Stimulated activated naive CD8-positive, alpha-beta T cell treated with anti-CD3 and anti-CD28 coated beads, Interleukin-15, Interleukin-2, amounts not matched to agents 100 U/mL and 50 U/mL, for 24 hours (primary cell): ENCODE measurements around the gene PIF1.
A peak's percentile ranks its signal among the peaks of the same experiment; 100 is the strongest.
"Not testable (repeated sequence)": the region's sequence is repeated elsewhere in the genome, so short reads cannot be mapped to it uniquely, and the experiment has no call there.

ENCODE experiments used
- ATAC-seq: fragments of 150-1000 bp; cut with Tn5 transposase; one replicate; pipeline ENCODE4 v1.10.0; 2021
- DNase-seq: peaks from one replicate; pipeline ENCODE4 v3.0.0; 2021

The PIF1 gene

DNA sequence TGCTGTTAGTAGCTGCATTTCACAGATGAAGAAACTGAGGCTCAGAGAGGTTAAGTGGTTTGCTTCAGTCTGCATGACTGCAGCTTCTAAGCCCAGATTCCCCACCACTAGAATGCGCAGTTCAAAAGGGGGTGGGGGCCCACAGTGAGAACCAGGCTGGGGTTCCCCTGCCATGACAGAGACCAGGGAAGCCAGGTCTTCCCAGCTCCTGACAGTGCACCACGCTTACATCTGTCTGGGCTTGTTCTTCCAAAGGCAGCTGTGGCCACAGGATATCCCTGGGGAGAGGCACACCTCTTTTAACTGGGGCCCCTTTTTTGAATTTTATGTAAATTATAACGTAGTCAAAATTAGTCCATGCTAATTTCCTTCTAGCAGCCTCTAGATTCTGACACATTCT lies 21.6 kb upstream of the PIF1 start:
- DNase-seq (no peak), ATAC-seq (no peak)

- ATAC-seq (no peak), DNase-seq (no peak)
These were observed 20.6 kb upstream of the PIF1 start for GRCh38 chr15:64845831-64846595.

DNA sequence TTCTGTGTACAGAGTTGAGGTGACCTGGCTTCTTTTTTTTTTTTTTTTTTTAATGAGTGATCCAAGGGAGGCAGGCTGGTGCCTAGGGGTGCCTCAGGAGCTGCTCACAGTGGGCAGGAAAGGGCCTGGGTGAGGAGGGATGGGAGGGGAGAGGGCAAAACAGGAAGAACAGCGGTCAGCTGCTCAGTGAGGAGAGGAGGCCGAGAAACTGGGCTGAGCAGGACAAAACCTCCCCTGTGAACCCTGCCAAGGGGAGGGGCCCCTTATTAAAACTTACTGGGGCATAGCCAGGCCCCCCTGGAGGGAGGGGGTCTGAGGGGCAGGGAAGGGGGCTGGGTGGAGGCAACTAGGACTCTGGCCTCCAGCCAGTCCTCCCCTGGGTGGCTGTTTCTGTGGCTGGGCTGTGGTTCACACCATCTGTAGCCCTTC lies 19.8 kb upstream of the PIF1 start:
- DNase-seq (no peak), ATAC-seq (no peak)

DNA sequence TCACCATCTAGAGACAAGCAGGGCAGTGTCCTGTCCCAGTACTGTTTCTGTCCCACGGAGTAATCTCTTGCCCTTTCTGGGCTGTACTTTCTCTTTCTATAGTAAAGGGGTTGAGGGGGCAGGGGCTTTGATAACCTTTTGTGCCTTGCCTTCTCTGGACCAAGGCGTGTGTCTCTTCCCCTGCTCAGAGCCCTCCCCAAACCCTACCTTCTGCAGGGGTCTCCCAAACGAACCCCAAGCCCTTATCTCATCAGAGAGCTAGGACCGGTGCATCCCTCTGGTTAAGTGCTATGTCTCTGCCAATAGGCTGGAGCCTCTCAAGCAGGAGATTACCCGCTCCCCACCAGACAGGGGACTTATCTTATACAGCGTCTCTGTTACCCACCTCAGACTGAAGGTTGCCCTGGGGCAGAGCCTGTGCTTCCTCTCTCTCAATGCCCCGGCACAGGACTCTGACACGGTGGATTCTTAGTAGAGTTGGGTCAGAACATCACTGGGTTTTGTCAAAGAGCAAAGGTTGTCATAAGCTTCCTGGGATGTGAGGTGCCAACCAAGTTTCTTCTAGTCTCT lies 19.2 kb upstream of the PIF1 start:
- DNase-seq (no peak), ATAC-seq (no peak)

DNA sequence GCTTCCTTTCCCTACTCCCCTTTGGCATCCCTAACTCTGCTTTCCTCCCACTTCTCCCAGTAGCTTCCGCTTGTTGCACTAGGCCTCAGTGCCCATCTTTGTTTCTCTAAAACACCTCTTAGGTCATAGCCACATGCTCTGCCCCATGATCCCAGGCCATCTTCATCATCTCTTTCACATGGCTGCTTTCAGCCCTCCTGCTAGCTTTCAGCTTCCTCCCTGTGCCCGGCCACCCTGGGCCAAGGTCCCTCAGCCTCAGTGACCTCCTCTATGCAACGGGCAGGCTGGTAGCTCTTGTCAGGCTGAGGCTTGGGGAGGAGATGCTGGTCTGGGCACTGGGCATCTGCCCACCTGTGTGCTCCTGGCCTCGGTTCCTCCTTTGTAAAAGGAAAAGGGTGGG lies 18.5 kb upstream of the PIF1 start:
- DNase-seq = no peak

DNA sequence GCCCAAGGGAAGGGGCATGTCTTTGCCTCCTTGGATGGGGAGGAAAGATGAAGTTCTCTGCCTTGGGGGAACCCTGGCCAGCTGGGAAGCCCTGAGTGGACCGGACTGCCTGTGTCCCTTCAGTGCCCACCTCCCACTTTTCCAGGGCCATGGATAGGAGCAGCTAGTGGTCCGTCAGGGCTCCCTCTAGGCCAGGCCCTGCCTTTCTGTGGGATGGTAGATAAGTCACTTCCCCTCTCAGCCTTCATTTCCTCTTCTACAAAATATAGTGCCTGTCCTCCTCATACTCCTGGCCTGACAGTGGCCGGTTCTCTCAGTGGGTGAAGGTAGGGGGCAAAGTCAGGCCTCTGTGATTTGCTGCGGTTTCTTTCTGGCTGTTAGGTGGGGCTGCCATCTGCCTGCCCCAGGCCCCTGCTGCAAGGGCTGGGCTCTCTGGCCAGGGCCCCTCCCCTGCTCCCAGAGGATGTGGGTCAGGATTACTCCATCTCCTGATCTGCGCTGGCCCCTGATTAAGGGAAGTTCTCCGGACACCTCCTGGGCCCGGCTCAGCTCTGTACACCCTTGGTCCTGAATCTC lies 17.6 kb upstream of the PIF1 start:
- ATAC-seq (no peak), DNase-seq (no peak)

More for the DNA sequence above, 18.5 kb upstream of the PIF1 start:
- no peak for ATAC-seq

DNA sequence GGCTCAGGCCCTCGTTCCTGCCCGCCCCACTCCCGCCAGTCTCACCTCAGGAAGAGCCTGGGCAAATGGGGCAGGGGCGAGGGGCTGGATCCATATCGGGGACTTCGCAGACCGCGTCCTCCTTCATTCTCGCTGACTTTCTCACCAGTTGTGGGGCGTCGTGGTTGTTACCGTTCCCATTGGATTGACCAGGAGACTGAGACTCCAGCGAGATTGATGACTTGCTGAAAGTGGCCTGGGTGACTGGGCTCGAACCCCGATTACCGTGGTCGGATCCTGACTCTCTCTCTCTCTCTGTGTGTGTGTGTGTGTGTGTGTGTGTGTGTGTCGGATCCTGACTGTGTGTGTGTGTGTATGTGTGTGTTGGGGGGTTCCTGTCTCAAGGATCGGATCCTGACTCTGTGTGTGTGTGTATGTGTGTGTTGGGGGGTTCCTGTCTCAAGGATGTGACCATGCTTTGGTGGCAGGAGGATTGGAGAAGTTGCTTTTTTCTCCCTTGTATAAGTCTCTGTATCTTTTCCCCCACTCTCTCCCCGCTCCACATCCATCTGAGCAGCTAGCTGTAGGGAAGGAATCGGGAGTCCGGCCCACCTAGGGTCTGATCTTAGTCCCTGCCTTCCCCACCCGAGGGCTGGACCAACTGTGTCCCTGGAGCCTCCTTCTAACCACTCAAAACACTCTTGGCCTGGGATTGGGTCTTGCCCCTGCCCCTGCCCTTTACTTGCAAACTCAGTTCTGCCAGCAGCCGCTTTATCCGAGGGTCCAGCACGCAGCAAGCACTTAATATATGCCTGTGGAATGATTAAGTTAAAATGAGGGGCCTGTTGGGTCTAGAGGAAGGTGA lies 16.9 kb upstream of the PIF1 start:
- DNase-seq (no peak), ATAC-seq (no peak)

GRCh38 chr15:64841344-64842095 lies 16.1 kb upstream of the PIF1 start, which contains the start of gene PLEKHO2:
Gene PLEKHO2, plus strand, starts transcription at chr15:64841915. Its CDS starts 102 bp downstream, at chr15:64842017.
- DNase-seq (peak; percentile 89), ATAC-seq (peak; percentile 83)

- no peak for DNase-seq
- no peak for ATAC-seq
These were observed 15.6 kb upstream of the PIF1 start for GRCh38 chr15:64841060-64841343.

GRCh38 chr15:64837502-64837901 lies 12.1 kb upstream of the PIF1 start:
- peak; percentile 25 for DNase-seq
- no peak for ATAC-seq

- no peak for ATAC-seq
- no peak for DNase-seq
These were observed 10.6 kb upstream of the PIF1 start for GRCh38 chr15:64836023-64836536.

DNA sequence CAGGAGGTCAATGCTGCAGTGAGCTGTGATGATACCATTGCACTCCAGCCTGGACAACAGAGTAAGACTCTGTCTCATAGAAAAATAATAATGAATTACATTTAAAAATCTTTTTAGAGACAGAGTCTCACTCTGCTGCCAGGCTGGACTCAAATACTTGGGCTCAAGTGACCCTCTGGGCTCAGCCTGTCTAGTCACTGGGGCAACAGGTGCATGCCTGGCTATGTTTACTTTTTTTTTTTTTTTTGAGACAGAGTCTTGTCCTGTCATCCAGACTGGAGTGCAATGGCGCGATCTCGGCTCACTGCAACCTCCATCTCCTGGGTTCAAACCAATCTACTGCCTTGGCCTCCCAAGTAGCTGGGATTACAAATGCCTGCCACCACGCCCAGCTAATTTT lies 8.2 kb upstream of the PIF1 start:
- ATAC-seq (no peak), DNase-seq (no peak)

GRCh38 chr15:64828985-64829384 lies 3.5 kb upstream of the PIF1 start:
- DNase-seq (no peak), ATAC-seq (no peak)

- DNase-seq = peak; percentile 26
- peak; percentile 10 for ATAC-seq
These were observed 467 bp downstream of the PIF1 start for GRCh38 chr15:64824929-64825430.

DNA sequence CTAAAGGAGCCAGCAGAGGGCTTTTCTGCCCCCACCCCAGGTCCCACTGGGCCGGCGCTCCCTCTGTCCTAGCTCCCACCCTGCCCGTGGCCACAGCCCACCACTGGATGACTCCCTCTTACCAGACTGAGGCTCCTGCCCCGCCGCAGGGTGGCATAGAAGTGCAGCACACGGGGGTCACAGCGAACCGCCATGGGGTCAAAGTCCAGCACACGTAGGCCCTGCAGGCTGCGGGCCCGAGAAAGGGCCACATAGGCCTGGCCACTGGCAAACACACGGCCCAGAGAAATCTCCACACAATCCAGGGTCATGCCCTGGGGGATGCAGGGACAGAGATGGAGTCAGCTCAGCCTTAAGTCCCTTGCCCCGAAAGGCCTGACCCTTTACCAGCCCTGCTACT lies 9.0 kb downstream of the PIF1 start:
- ATAC-seq (no peak), DNase-seq (no peak)

- not testable (repeated sequence) for ATAC-seq, DNase-seq
These were observed 10.5 kb downstream of the PIF1 start for GRCh38 chr15:64814965-64815364.

DNA sequence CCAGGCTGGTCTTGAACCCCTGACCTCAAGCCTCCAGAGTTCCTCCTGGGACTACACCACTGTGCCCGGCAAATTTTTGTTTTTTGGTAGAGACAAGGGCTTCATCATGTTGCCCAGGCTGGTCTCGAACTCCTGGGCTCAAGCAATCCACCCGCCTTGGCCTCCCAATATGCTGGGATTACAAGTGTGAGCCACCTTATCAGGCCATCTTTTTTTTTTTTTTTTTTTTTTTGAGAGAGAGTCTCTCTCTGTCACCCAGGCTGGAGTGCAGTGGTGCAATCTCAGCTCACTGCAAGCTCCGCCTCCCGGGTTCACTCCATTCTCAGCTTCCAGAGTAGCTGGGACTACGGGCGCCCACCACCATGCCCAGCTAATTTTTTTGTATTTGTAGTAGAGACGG lies 11.2 kb downstream of the PIF1 start:
- ATAC-seq, DNase-seq: not testable (repeated sequence)

DNA sequence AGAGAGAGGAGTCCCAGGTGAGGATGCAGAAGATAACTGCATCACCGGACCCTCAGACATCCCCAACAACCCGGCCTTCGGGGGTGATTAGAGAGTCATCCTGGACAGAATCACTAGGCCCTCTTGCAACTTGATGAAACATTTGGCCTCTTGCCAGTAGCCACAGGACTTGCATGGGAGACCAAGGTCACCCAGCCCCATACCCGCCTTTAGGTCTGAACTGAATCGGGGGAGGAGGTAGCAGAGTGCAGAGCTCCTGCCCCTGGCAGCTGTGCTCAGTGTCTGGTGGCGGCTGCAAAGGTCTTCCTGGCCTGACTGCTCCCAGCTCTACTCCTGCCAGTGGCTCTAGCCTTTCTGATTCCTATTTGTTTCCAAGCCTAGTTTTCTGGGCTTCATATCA lies 12.4 kb downstream of the PIF1 start:
- ATAC-seq (no peak), DNase-seq (no peak)

- DNase-seq (no peak), ATAC-seq (no peak)
These were observed 14.7 kb downstream of the PIF1 start for GRCh38 chr15:64810497-64811326.

DNA sequence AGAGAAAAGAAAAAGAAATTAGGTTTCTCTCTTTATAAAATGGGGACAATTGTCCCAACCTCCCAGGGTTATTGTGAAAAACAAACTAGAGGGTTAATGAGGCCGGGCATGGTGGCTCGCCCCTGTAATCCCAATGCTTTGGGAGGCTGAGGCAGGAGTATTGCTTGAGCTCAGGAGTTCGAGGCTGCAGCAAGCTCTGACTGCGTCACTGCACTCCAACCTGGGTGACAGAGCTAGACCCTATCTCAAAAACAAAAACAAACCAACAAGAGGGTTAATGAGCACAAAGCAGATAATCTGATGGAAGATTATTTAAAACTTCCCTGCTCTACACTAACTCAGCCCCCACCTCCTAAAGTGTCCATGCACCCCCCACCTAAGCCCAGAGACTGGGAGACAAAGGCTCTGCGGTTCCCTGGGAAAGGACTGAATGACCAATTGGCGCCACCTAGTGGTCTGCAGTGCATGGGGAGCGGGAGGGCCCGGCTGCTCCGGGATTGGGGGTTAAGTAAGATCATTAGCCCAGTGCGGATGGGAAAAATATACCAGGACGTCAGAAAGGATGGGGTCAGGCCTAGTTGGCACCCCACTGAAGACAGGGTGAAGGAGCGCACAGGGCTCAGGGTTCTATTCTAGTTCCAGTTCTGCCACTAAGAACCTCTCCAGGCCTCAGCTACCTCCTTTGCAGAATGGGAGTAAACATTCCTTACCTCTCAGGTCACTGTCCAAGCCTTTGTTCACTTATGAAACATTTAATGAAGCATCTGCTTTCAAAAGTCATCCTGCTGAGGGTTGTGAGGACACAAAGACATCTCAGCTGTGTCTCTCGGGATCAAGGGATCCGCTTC lies 15.6 kb downstream of the PIF1 start:
- ATAC-seq (peak; percentile 57), DNase-seq (peak; percentile 86)
